GM19043 (cell line): Measurements from ENCODE around the gene EFCAB14.
"Not testable (repeated sequence)": the region's sequence is repeated elsewhere in the genome, so short reads cannot be mapped to it uniquely, and the experiment has no call there.

Experiments
- ATAC-seq: cut with Tn5 transposase; IDR thresholded peaks from one replicate; pipeline ENCODE4 v1.9.1; 2021; ENCODE audit warnings: low read depth; ENCODE audit not compliant: unreplicated experiment

The EFCAB14 gene

GRCh38 chr1:46718727-46719622 lies at the start of gene EFCAB14:
EFCAB14 (minus strand) TSS chr1:46719114; CDS start chr1:46718087, 1,027 bp downstream.
- peak; percentile 98 for ATAC-seq

GRCh38 chr1:46768445-46768844 lies 49.5 kb upstream of the EFCAB14 start:
- ATAC-seq, result no peak

- ATAC-seq, result no peak
Observed at GRCh38 chr1:46767649-46768282, 48.9 kb upstream of the EFCAB14 start.

- ATAC-seq, result no peak
Observed at GRCh38 chr1:46764402-46764801, 45.5 kb upstream of the EFCAB14 start.

GRCh38 chr1:46761740-46762139 lies 42.8 kb upstream of the EFCAB14 start:
- ATAC-seq, result no peak

- no peak for ATAC-seq
Observed at GRCh38 chr1:46760558-46761166, 41.7 kb upstream of the EFCAB14 start.

GRCh38 chr1:46757956-46758528 lies 39.1 kb upstream of the EFCAB14 start:
- no peak for ATAC-seq

GRCh38 chr1:46757247-46757955 lies 38.5 kb upstream of the EFCAB14 start:
- no peak for ATAC-seq

GRCh38 chr1:46755121-46755520 lies 36.2 kb upstream of the EFCAB14 start:
- no peak for ATAC-seq

- ATAC-seq, result not testable (repeated sequence)
Observed at GRCh38 chr1:46754707-46755106, 35.8 kb upstream of the EFCAB14 start.

GRCh38 chr1:46753985-46754384 lies 35.1 kb upstream of the EFCAB14 start:
- ATAC-seq, result no peak

- ATAC-seq, result no peak
Observed at GRCh38 chr1:46749921-46750404, 31.0 kb upstream of the EFCAB14 start.

GRCh38 chr1:46749404-46749803 lies 30.5 kb upstream of the EFCAB14 start:
- ATAC-seq, result no peak

GRCh38 chr1:46747683-46748288 lies 28.9 kb upstream of the EFCAB14 start:
- ATAC-seq, result no peak

- no peak for ATAC-seq
Observed at GRCh38 chr1:46742069-46742468, 23.2 kb upstream of the EFCAB14 start.

- no peak for ATAC-seq
Observed at GRCh38 chr1:46735708-46736324, 16.9 kb upstream of the EFCAB14 start.

GRCh38 chr1:46728327-46728873 lies 9.5 kb upstream of the EFCAB14 start:
- not testable (repeated sequence) for ATAC-seq

GRCh38 chr1:46725736-46726108 lies 6.8 kb upstream of the EFCAB14 start:
- ATAC-seq, result no peak
